Activated T-helper 2 cell treated with anti-CD3 and anti-CD28 coated beads, Interferon-gamma antibody, Interleukin-2, Interleukin-4, amounts not matched to agents 10 μg/mL and 5 μg/mL and 100 μg/mL, durations not matched to agents 14 hours and 24 hours and 36 hours (primary cell): ENCODE results near the gene ARHGAP10. TPM values are rescaled to one million over a fixed set of nuclear protein-coding genes. Genes with fewer than 3 reads are reported as not detected.
A peak's percentile ranks its signal among the peaks of the same experiment; 100 is the strongest.

Experiments
- DNase-seq: peaks from one replicate; pipeline ENCODE4 v3.0.0; 2021; ENCODE audit warnings: low spot score
- H3K27ac Mint-ChIP-seq: one replicate; pipeline ENCODE4 v1.8.0; 2021; ENCODE audit warnings: mixed read lengths
- H3K27me3 Mint-ChIP-seq: one replicate; pipeline ENCODE4 v1.8.0; 2021; ENCODE audit warnings: low read depth, mixed read lengths
- H3K36me3 Mint-ChIP-seq: one replicate; pipeline ENCODE4 v1.8.0; 2021; ENCODE audit warnings: low read depth, mixed read lengths
- H3K4me1 Mint-ChIP-seq: one replicate; pipeline ENCODE4 v1.8.0; 2021; ENCODE audit warnings: low read depth, mixed read lengths
- H3K4me3 Mint-ChIP-seq: one replicate; pipeline ENCODE4 v1.8.0; 2021; ENCODE audit warnings: low read depth, mild to moderate bottlenecking, moderate library complexity, mixed read lengths
- H3K9me3 Mint-ChIP-seq: one replicate; pipeline ENCODE4 v1.8.0; 2021; ENCODE audit warnings: mixed read lengths
- intact Hi-C: fragments of 100-400 bp; cut with micrococcal nuclease; formaldehyde crosslinking; loops from one replicate; pipeline ENCODE4 v1.15.1; 2023
- total RNA-seq: library from RNA; stranded (reverse); gene quantifications from 2 replicates; pipeline ENCODE4 v1.2.3, GENCODE V29; 2022

Gene ARHGAP10
- total RNA-seq, 1 donor from 2014 or later = 18.5 TPM

DNA sequence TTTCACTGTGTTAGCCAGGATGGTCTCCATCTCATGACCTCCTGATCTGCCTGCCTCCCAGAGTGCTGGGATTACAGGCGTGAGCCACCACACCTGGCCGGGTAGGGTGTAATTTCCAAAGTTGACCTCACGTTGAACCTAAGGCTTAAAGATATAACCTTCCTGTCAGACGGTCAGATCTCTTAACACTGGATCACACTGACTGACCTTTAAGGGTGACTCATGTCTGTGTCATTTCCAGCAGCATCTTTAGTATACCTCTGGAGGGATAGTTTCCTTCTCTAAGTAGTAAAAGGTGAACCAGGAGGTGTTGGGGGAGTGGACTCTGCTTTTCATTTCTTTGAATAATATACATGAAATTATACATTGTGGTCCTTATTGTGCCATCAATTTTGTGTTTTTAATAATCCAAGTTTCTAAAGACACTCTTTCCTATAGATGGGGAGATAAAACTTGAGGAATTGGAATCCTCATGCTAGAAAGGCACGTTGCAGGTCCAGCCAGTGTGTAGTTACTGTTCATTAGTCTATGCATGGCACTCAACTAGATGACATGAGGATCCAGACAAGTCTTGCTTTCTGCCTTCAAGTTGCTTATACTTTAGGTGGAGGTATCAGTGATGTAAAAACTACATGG is 45.7 kb downstream of the ARHGAP10 start:
- Mint-ChIP-seq H3K27ac (peak overlapping the region; percentile 29), H3K4me3 (no peak overlapping the region), H3K27me3 (no peaks in the 10 kb centered on the region), H3K4me1 (peaks cover 61% of the 10 kb centered on the region), H3K36me3 (peaks cover 2% of the 10 kb centered on the region), H3K9me3 (no peaks in the 10 kb centered on the region)
- intact Hi-C loops = no loop called here
- DNase-seq = no peak

DNA sequence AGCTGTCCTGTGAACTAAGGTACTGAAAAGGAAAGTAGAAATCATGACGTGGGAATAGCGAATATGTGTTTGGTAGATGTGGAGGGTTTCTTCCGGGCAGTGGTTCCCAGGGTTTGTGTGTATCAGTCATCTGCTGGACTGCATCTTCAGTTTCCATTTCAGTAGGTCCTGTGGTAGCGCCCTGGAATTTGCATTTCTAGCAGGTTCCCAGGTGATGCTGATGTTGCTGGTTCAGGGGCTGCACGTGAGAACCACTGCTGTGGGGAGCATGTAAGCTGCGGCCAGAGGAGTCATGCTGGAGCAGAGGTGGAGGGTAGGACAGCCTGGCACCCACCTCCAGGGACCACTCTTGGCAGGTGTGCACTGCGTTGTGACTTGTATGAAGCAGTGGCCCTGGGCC is 47.1 kb downstream of the ARHGAP10 start:
- H3K36me3 Mint-ChIP-seq = peaks cover 2% of the 10 kb centered on the region
- H3K4me1 Mint-ChIP-seq = peaks cover 51% of the 10 kb centered on the region
- DNase-seq = no peak
- H3K9me3 Mint-ChIP-seq = no peaks in the 10 kb centered on the region
- no peak overlapping the region for H3K4me3 Mint-ChIP-seq
- H3K27me3 Mint-ChIP-seq = no peaks in the 10 kb centered on the region
- intact Hi-C loops = no loop called here
- no peak overlapping the region for H3K27ac Mint-ChIP-seq

DNA sequence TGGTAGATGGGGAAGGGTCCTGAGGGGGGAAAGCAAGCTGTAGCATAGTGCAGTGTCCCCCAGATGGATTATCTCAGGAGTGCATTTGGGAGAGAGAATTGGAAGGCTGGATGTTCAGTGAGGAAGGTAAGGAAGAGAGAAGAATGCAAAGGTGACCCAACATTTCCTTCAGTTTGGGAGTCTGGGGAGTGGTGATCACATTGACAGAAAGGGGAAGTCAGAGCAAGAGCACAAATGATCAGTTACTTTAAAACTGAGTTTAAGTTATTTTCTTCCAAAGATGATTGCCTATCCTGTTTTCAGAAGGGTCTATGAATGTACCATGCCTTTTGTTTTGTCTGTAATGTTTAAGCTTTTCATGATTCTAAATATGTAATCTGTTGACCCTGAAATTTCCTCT is 47.6 kb downstream of the ARHGAP10 start:
- H3K27ac Mint-ChIP-seq = peak overlapping the region; percentile 23
- no peaks in the 10 kb centered on the region for H3K27me3 Mint-ChIP-seq
- no peak for DNase-seq
- no peak overlapping the region for H3K4me3 Mint-ChIP-seq
- H3K4me1 Mint-ChIP-seq = peaks cover 48% of the 10 kb centered on the region
- no peaks in the 10 kb centered on the region for H3K9me3 Mint-ChIP-seq
- intact Hi-C loops = no loop called here
- H3K36me3 Mint-ChIP-seq = peaks cover 2% of the 10 kb centered on the region

DNA sequence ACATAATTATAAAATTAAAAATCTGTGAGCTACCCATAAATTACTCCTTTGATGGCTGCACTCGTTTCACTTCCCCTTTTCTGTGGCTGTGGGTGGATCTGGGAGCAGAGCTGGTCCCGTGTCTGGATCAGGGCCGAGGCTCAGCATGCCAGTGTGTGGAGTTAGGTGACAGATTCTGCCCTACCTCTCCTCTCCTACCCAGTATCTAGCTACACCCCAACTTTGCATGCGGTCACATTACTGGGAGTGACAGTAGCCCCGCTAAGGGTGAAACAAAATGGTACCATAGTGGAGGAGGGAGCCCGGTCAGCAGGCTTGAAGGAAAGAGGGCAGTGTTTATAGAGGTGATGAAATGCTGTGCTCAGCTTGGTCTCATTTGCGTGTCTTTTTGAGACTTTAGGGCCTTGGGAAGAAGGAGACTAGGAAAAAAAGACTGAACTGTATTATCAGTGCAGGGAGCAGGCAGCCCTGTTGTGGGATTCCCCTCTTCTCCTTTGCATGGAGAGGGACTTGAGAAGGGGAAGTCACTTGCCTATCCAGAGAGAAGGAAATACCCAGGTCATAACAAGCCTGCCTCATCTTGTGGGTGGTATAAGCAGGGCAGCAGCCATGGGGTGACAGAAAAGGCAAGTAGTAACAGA is 48.4 kb downstream of the ARHGAP10 start:
- Mint-ChIP-seq H3K27ac (no peak overlapping the region), H3K4me1 (peaks cover 50% of the 10 kb centered on the region)

DNA sequence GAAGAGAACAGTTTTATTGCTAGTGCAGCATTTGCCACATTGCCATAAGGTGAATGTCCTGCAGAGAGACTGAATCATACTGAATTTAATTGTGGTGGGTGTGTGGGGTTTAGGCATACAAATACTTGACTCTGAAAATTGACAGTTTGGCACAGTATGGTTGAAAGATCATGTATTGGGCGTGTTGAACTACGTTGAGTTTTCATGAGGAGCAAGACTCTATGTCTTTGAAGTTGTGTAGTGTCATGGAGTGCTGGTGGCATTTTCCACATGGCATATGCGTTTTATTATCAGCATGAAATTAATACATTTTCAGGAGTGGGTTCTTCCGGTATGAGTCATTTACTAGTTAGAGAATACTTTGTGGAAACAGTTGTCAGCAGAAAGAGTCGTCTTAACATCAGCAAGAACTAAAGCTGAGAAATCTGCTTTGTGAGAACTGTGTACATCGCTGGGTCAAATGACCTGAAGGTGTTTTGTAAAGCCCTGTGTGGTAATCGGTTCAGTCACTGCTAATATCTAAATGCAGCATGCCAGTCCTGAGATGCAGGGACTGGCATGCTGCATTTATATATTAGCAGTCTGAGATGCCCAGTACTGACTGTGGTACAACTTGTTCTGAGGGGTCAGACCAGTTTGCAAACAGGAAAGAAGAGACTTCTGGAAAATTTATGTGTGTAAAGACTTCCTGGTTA is 50.3 kb downstream of the ARHGAP10 start:
- Mint-ChIP-seq H3K36me3 (peaks cover 2% of the 10 kb centered on the region), H3K27ac (peak overlapping the region; percentile 31), H3K27me3 (no peaks in the 10 kb centered on the region), H3K9me3 (no peaks in the 10 kb centered on the region), H3K4me1 (peaks cover 61% of the 10 kb centered on the region), H3K4me3 (no peak overlapping the region)
- DNase-seq = no peak
- intact Hi-C loops = loop anchor here (1.0 kb wide), 2 partner anchors 12 to 18 kb away; no protein-coding TSS in a partner anchor

More for the DNA sequence above, 48.4 kb downstream of the ARHGAP10 start:
- H3K27me3 Mint-ChIP-seq = no peaks in the 10 kb centered on the region
- H3K36me3 Mint-ChIP-seq = peaks cover 2% of the 10 kb centered on the region
- H3K4me3 Mint-ChIP-seq = no peak overlapping the region
- intact Hi-C loops = no loop called here
- H3K9me3 Mint-ChIP-seq = no peaks in the 10 kb centered on the region
- DNase-seq = no peak

DNA sequence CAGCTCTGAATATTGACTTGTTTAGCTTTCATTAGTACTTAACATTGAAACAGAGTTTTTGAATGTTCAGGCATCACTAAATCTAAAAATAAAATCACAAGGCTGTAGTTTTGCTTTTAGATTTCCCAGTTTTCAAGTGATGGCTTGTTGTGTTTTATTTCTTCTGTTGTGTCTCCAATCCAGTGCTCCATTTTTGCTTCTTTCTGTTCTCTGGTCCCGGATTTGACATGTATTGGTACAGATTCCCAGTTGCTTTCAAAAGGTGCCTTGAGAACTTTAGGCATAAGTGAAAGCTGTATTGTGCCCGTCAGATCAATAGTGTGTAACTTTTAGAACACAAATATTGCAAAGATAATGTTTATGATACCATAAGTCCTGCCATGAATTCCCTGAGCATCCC is 53.2 kb downstream of the ARHGAP10 start:
- Mint-ChIP-seq H3K9me3 (no peaks in the 10 kb centered on the region), H3K27me3 (no peaks in the 10 kb centered on the region), H3K4me3 (no peak overlapping the region), H3K36me3 (no peaks in the 10 kb centered on the region), H3K27ac (no peak overlapping the region), H3K4me1 (peaks cover 45% of the 10 kb centered on the region)
- no peak for DNase-seq
- intact Hi-C loops = no loop called here

DNA sequence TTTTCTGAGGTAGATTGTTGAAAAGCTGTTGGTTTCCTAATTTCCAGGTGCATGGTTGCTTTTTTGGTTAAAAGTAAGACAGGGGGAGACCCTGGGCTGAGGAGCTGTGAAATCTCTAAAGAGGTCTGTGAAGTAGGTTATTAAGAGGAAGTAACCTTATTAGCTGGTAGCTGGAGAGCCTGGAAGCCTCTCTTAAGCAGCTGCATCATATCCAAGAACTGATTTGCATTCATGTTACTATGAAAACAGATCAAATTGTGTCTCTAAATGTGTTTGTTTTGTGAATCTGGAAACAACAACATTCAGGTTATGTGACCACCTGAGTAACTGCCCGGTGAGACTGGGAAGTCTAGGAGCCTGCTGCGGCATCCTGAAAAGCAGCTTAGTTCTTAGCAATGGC is 54.1 kb downstream of the ARHGAP10 start:
- Mint-ChIP-seq H3K27ac (no peak overlapping the region), H3K27me3 (no peaks in the 10 kb centered on the region), H3K9me3 (no peaks in the 10 kb centered on the region), H3K4me3 (no peak overlapping the region), H3K36me3 (no peaks in the 10 kb centered on the region), H3K4me1 (peaks cover 37% of the 10 kb centered on the region)
- DNase-seq = no peak
- intact Hi-C loops = no loop called here

DNA sequence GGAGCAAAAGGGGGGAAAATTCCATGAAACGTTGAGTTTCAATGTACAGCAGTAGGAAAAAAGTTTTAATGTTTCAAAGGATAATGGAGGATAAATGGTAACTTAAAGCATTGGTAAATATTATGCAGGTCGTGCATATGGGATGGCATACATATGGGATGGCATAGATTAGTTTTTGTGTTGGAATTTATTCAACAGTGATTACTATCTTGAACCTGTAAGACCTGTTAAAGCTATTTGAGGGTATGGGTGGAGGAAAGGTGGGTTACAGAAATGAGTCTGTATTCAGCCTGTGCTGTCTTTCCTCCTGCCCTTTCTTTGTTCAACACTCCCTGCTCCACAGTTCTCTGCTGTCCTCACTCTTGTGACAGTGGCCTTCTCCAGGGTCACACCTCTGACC is 54.6 kb downstream of the ARHGAP10 start:
- H3K27me3 Mint-ChIP-seq = no peaks in the 10 kb centered on the region
- intact Hi-C loops = no loop called here
- H3K4me1 Mint-ChIP-seq = peaks cover 37% of the 10 kb centered on the region
- no peaks in the 10 kb centered on the region for H3K9me3 Mint-ChIP-seq
- H3K27ac Mint-ChIP-seq = peak overlapping the region; percentile 3
- no peak for DNase-seq
- no peak overlapping the region for H3K4me3 Mint-ChIP-seq
- no peaks in the 10 kb centered on the region for H3K36me3 Mint-ChIP-seq

DNA sequence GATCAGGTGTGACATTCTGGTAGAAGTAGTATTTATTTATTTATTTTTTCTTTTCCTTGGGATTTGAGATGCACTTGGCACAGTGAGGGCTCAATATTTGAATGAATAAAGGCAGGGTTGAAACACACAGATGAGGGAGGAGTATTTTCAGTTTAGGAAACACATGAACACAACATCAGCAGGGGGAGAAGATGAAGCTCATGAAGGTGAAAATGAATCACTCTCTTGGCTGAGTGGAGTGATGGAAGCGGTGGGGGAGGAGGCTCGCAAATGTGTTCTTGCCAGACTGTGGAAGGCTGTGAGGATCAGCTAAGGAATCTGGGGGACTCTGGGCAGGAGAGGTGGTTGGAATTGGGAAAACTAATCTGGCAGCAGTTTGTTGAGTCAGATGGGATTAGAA is 55.3 kb downstream of the ARHGAP10 start:
- intact Hi-C loops = no loop called here
- no peak overlapping the region for H3K4me3 Mint-ChIP-seq
- H3K27me3 Mint-ChIP-seq = no peaks in the 10 kb centered on the region
- no peaks in the 10 kb centered on the region for H3K36me3 Mint-ChIP-seq
- no peak overlapping the region for H3K27ac Mint-ChIP-seq
- H3K4me1 Mint-ChIP-seq = peaks cover 38% of the 10 kb centered on the region
- no peak for DNase-seq
- no peaks in the 10 kb centered on the region for H3K9me3 Mint-ChIP-seq

DNA sequence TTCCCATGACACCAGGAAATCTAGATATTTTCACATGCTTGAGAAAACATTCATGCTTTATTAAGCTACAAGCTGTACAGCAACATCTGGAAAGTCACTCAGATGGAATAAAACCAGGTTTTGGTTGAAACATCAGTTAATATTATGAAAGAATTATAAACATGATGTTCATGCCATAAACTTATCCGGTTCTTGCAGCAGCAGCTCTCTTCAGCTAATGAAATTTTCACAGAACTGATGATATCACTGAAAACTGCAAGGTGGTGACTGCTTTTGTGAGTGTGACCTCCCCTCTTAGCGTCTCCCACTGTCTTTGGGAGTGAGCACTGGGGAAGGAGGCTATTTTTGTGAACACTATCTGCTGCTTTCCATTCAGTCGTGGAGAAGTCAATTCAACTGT is 56.9 kb downstream of the ARHGAP10 start:
- no peaks in the 10 kb centered on the region for H3K9me3 Mint-ChIP-seq
- DNase-seq = no peak
- H3K27ac Mint-ChIP-seq = no peak overlapping the region
- no peaks in the 10 kb centered on the region for H3K36me3 Mint-ChIP-seq
- no peaks in the 10 kb centered on the region for H3K27me3 Mint-ChIP-seq
- no peak overlapping the region for H3K4me3 Mint-ChIP-seq
- intact Hi-C loops = no loop called here
- peaks cover 51% of the 10 kb centered on the region for H3K4me1 Mint-ChIP-seq

DNA sequence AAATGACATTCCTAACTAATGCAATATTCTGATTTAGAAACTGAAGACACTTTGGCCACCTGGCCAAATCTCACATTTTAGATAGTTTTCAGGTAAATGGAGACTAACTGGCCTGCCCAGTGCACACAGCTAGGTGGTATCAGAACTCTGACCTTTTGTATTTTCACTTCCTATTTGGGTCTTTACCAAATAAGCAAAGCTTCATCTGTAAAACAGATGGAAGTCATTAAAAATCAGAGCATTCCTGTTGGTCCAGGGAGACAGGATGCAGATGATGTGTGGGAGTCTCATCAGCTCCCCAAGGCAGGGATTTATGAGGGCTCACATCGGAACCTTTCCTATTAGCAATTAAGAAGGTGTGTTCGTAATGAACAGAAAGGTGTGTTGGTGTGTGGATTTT is 57.7 kb downstream of the ARHGAP10 start:
- DNase-seq = no peak
- Mint-ChIP-seq H3K9me3 (no peaks in the 10 kb centered on the region), H3K27ac (no peak overlapping the region), H3K4me1 (peaks cover 59% of the 10 kb centered on the region), H3K4me3 (no peak overlapping the region), H3K27me3 (no peaks in the 10 kb centered on the region), H3K36me3 (no peaks in the 10 kb centered on the region)
- intact Hi-C loops = no loop called here

DNA sequence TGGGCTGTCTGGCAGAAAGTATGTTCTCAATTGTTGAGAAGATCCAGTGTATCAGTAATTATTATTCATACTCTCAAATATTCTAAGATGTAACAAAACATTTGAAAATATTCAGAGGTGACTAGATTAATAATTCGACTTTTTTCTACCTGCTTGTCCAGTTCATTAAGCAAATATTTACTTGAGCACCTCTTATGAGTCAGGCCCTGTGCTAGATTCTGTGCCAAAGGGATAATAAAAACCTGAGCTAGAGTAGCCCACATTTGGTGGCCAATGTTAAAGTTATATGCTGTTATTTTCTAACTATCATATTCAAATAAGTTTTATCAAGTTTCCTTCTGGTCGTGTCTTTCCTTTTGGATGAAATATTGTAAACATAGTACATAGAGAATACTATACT is 58.5 kb downstream of the ARHGAP10 start:
- Mint-ChIP-seq H3K4me1 (peaks cover 62% of the 10 kb centered on the region), H3K27me3 (no peaks in the 10 kb centered on the region), H3K27ac (no peak overlapping the region), H3K4me3 (no peak overlapping the region), H3K36me3 (no peaks in the 10 kb centered on the region), H3K9me3 (no peaks in the 10 kb centered on the region)
- intact Hi-C loops = loop anchor here (10.0 kb wide), 1 partner anchor 176 kb away; the partner anchor contains the start of gene TMEM184C
- DNase-seq = no peak

DNA sequence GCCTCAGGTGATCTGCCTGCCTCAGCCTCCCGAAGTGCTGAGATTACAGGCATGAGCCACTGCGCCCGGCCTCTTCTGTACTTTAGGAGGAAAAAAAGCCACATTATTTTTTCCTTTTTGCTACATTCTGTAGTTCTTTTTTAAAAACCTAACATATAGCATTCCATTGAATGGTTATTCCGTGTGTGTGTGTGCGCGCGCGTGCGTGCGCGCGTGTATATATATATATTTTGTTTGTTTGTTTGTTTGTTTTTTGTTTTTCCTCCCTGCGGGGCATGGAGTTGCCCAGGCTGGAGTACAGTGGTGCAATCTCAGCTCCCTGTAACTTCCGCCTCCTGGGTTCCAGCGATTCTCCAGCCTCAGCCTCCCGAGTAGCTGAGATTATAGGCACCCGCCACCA is 59.5 kb downstream of the ARHGAP10 start:
- DNase-seq = no peak
- no peaks in the 10 kb centered on the region for H3K9me3 Mint-ChIP-seq
- H3K36me3 Mint-ChIP-seq = no peaks in the 10 kb centered on the region
- intact Hi-C loops = loop anchor here (10.0 kb wide), 1 partner anchor 177 kb away; the partner anchor contains the start of gene TMEM184C
- no peak overlapping the region for H3K27ac Mint-ChIP-seq
- no peak overlapping the region for H3K4me3 Mint-ChIP-seq
- H3K4me1 Mint-ChIP-seq = peaks cover 55% of the 10 kb centered on the region
- no peaks in the 10 kb centered on the region for H3K27me3 Mint-ChIP-seq
